Body of pancreas (tissue), 4 donors: ENCODE data around the gene IFI27L2. TPM values are rescaled to one million over a fixed set of nuclear protein-coding genes. Genes with fewer than 3 reads are reported as not detected.

ENCODE experiments used
- ATAC-seq: fragments of 150-250 bp; one replicate; pipeline ENCODE4 v1.9.1; 2016
- DNase-seq, 4 donors: peaks; one replicate each; pipeline ENCODE4 v3.0.0-alpha.2; 2019
- H3K27ac ChIP-seq, 4 donors: fragments of 200-600 bp; sonication (generic); 1 replicate in 3 of 4; 2 replicates in 1 of 4; pipeline versions ENCODE4 v1.5.1 to v1.6.1; 2016 to 2019; ENCODE audit warnings: mild to moderate bottlenecking in 1 of 4, mixed read lengths in 1 of 4, moderate library complexity in 1 of 4
- H3K27me3 ChIP-seq, 2 donors: fragments of 200-600 bp; sonication (generic); one replicate each; pipeline ENCODE4 v1.6.0; 2016; ENCODE audit warnings: mild to moderate bottlenecking in 1 of 2
- H3K36me3 ChIP-seq, 2 donors: fragments of 200-600 bp; sonication (generic); replicated peaks in 1 of 2; 2 replicates each; pipeline ENCODE4 v1.5.1; 2016; ENCODE audit warnings: low read depth in 2 of 2; ENCODE audit not compliant: insufficient read depth in 1 of 2
- H3K4me1 ChIP-seq: fragments of 200-600 bp; sonication (generic); one replicate; pipeline ENCODE4 v1.6.0; 2016
- H3K4me3 ChIP-seq, 2 donors: fragments of 200-600 bp; sonication (generic); 1 replicate in 1 of 2; 2 replicates in 1 of 2; pipeline ENCODE4 v1.5.1; 2016 to 2019
- H3K9me3 ChIP-seq, 3 donors: fragments of 200-600 bp; sonication (generic); 1 replicate in 2 of 3; 2 replicates in 1 of 3; pipeline ENCODE4 v1.5.1; 2016
- CTCF ChIP-seq, 7 experiments: fragments of 450-650 bp in 4 of 7; fragments of 200-600 bp in 3 of 7; sonication (generic) in 3 of 7; IDR thresholded peaks; one replicate each; pipeline ENCODE4 v1.5.1; 2016 to 2019; ENCODE audit warnings: antibody characterized with exemption in 7 of 7
- POLR2A ChIP-seq, 3 donors: fragments of 450-650 bp; IDR thresholded peaks; one replicate each; pipeline ENCODE4 v1.6.1; 2016; ENCODE audit warnings: antibody characterized with exemption in 3 of 3, mild to moderate bottlenecking in 2 of 3
- WGBS, 2 donors: methylation state at CpG; one replicate each; pipeline ENCODE4 v1.1.5; 2017; 5-methylcytosine and 5-hydroxymethylcytosine counted together
- intact Hi-C: fragments of 100-400 bp; cut with DNase I; formaldehyde crosslinking; loops from one replicate; pipeline ENCODE4 v1.15.1; 2023
- total RNA-seq, 2 donors: library from RNA; depleted of rRNA; stranded (reverse); fragments of >200 nt; gene quantifications; one replicate each; pipeline ENCODE4 v1.1.0, GENCODE V29; 2016

Gene IFI27L2
- total RNA-seq, 2 donors from 2014 or later: 12.7 to 66.3 TPM

GRCh38 chr14:94144765-94145164 is 15.4 kb upstream of the IFI27L2 start:
- no peak for TF ChIP-seq POLR2A (IDR thresholded peaks at IDR 0.05)
- TF ChIP-seq CTCF (IDR thresholded peaks at IDR 0.05): no peak
- no peak overlapping the region for H3K4me3 ChIP-seq
- no peaks in the 10 kb centered on the region for H3K36me3 ChIP-seq
- H3K9me3 ChIP-seq: no peaks in the 10 kb centered on the region
- H3K4me1 ChIP-seq: no peaks in the 10 kb centered on the region
- intact Hi-C loops: no loop called here
- ATAC-seq (no peak), DNase-seq (no peak)
- H3K27me3 ChIP-seq: no peaks in the 10 kb centered on the region
- 55 to 81% methylated on average over 1 of the region's 1 CpG for WGBS, 2 donors
- no peak overlapping the region for H3K27ac ChIP-seq

- Histone ChIP-seq H3K9me3 (no peaks in the 10 kb centered on the region), H3K4me1 (no peaks in the 10 kb centered on the region), H3K36me3 (no peaks in the 10 kb centered on the region), H3K27ac (no peak overlapping the region), H3K27me3 (no peaks in the 10 kb centered on the region), H3K4me3 (no peak overlapping the region)
- ATAC-seq (no peak), DNase-seq (no peak)
- 77 to 84% methylated on average over 4 of the region's 4 CpGs for WGBS, 2 donors
- intact Hi-C loops: no loop called here
- TF ChIP-seq CTCF (IDR thresholded peaks at IDR 0.05) (no peak), POLR2A (IDR thresholded peaks at IDR 0.05) (no peak)
Observed at GRCh38 chr14:94143711-94144110, 14.3 kb upstream of the IFI27L2 start.

GRCh38 chr14:94143239-94143638 is 13.8 kb upstream of the IFI27L2 start:
- no peak for DNase-seq
- Histone ChIP-seq H3K4me1 (no peaks in the 10 kb centered on the region), H3K36me3 (no peaks in the 10 kb centered on the region), H3K9me3 (no peaks in the 10 kb centered on the region), H3K27me3 (no peaks in the 10 kb centered on the region), H3K27ac (no peak overlapping the region), H3K4me3 (no peak overlapping the region)
- intact Hi-C loops: no loop called here
- 84 to 87% methylated on average over 3 of the region's 3 CpGs for WGBS, 2 donors
- no peak for TF ChIP-seq POLR2A (IDR thresholded peaks at IDR 0.05)
- no peak for TF ChIP-seq CTCF (IDR thresholded peaks at IDR 0.05)
- ATAC-seq: no peak

- Histone ChIP-seq H3K27ac (no peak overlapping the region), H3K4me3 (no peak overlapping the region), H3K9me3 (no peaks in the 10 kb centered on the region), H3K27me3 (no peaks in the 10 kb centered on the region), H3K36me3 (no peaks in the 10 kb centered on the region), H3K4me1 (no peaks in the 10 kb centered on the region)
- TF ChIP-seq POLR2A (IDR thresholded peaks at IDR 0.05) (no peak), CTCF (IDR thresholded peaks at IDR 0.05) (no peak)
- DNase-seq (no peak), ATAC-seq (no peak)
- WGBS, 2 donors: 73 to 80% methylated on average over 1 of the region's 1 CpG
- intact Hi-C loops: no loop called here
Observed at GRCh38 chr14:94142836-94143235, 13.4 kb upstream of the IFI27L2 start.

- no peaks in the 10 kb centered on the region for H3K27me3 ChIP-seq
- no peak overlapping the region for H3K4me3 ChIP-seq
- H3K4me1 ChIP-seq: no peaks in the 10 kb centered on the region
- no peak overlapping the region for H3K27ac ChIP-seq
- intact Hi-C loops: no loop called here
- ATAC-seq: no peak
- H3K9me3 ChIP-seq: no peaks in the 10 kb centered on the region
- WGBS, 2 donors: 34 to 66% methylated on average over 3 of the region's 3 CpGs
- no peak for DNase-seq
- no peaks in the 10 kb centered on the region for H3K36me3 ChIP-seq
- no peak for TF ChIP-seq POLR2A (IDR thresholded peaks at IDR 0.05)
- TF ChIP-seq CTCF (IDR thresholded peaks at IDR 0.05): no peak
Observed at GRCh38 chr14:94142247-94142646, 12.8 kb upstream of the IFI27L2 start.
